HG02623 (cell line): ENCODE results near the gene SLC35B4.

ENCODE experiments used
- ATAC-seq: cut with Tn5 transposase; IDR thresholded peaks from one replicate; pipeline ENCODE4 v1.9.1; 2021; ENCODE audit warnings: moderate library complexity; ENCODE audit not compliant: unreplicated experiment

The SLC35B4 gene

GRCh38 chr7:134332892-134333291 is 16.2 kb upstream of the SLC35B4 start:
- ATAC-seq, result no peak

- ATAC-seq, result no peak
These were observed 14.7 kb upstream of the SLC35B4 start for GRCh38 chr7:134331393-134331792.

- no peak for ATAC-seq
These were observed 14.2 kb upstream of the SLC35B4 start for GRCh38 chr7:134330974-134331373.

- ATAC-seq, result no peak
These were observed 13.1 kb upstream of the SLC35B4 start for GRCh38 chr7:134329614-134330346.

GRCh38 chr7:134328900-134329299 is 12.2 kb upstream of the SLC35B4 start:
- ATAC-seq, result no peak

GRCh38 chr7:134327896-134328295 is 11.2 kb upstream of the SLC35B4 start:
- peak; percentile 77 for ATAC-seq

- ATAC-seq, result no peak
These were observed 7.4 kb upstream of the SLC35B4 start for GRCh38 chr7:134324107-134324506.

- no peak for ATAC-seq
These were observed 3.5 kb upstream of the SLC35B4 start for GRCh38 chr7:134320201-134320600.

- no peak for ATAC-seq
These were observed 1.7 kb upstream of the SLC35B4 start for GRCh38 chr7:134318443-134318842.

- ATAC-seq, result no peak
These were observed 704 bp upstream of the SLC35B4 start for GRCh38 chr7:134317434-134317833.

- ATAC-seq, result no peak
These were observed 821 bp downstream of the SLC35B4 start for GRCh38 chr7:134315679-134316538.

- ATAC-seq, result no peak
These were observed 3.2 kb downstream of the SLC35B4 start for GRCh38 chr7:134313543-134313942.

- no peak for ATAC-seq
These were observed 4.0 kb downstream of the SLC35B4 start for GRCh38 chr7:134312717-134313116.

GRCh38 chr7:134311807-134312206 is 4.9 kb downstream of the SLC35B4 start:
- ATAC-seq, result no peak

- no peak for ATAC-seq
These were observed 8.2 kb downstream of the SLC35B4 start for GRCh38 chr7:134308548-134308947.

- no peak for ATAC-seq
These were observed 9.4 kb downstream of the SLC35B4 start for GRCh38 chr7:134307320-134307719.

- ATAC-seq, result no peak
These were observed 14.6 kb downstream of the SLC35B4 start for GRCh38 chr7:134302120-134302519.

- no peak for ATAC-seq
These were observed 15.1 kb downstream of the SLC35B4 start for GRCh38 chr7:134301592-134301991.

GRCh38 chr7:134300988-134301387 is 15.7 kb downstream of the SLC35B4 start:
- no peak for ATAC-seq

GRCh38 chr7:134298902-134299683 is 17.6 kb downstream of the SLC35B4 start:
- no peak for ATAC-seq

- no peak for ATAC-seq
These were observed 19.2 kb downstream of the SLC35B4 start for GRCh38 chr7:134297489-134297888.
